Endothelial cell (in vitro differentiated cells): ENCODE results near the gene ANTKMT. TPM values are rescaled to one million over a fixed set of nuclear protein-coding genes. Genes with fewer than 3 reads are reported as not detected.

ENCODE experiments used
- DNase-seq: peaks from one replicate; pipeline ENCODE4 v3.0.0; 2021; ENCODE audit warnings: low spot score
- H3K27ac Mint-ChIP-seq: one replicate; pipeline ENCODE4 v1.8.0; 2021; ENCODE audit warnings: mixed read lengths, inconsistent platforms; ENCODE audit not compliant: unreplicated experiment
- H3K27me3 Mint-ChIP-seq: one replicate; pipeline ENCODE4 v1.8.0; 2021; ENCODE audit warnings: mild to moderate bottlenecking, moderate library complexity, mixed read lengths, inconsistent platforms; ENCODE audit not compliant: unreplicated experiment
- H3K36me3 Mint-ChIP-seq: one replicate; pipeline ENCODE4 v1.8.0; 2021; ENCODE audit warnings: mild to moderate bottlenecking, low read depth, mixed read lengths, inconsistent platforms; ENCODE audit not compliant: unreplicated experiment
- H3K4me1 Mint-ChIP-seq: one replicate; pipeline ENCODE4 v1.8.0; 2021; ENCODE audit warnings: mild to moderate bottlenecking, mixed read lengths, inconsistent platforms; ENCODE audit not compliant: unreplicated experiment
- H3K4me3 Mint-ChIP-seq: one replicate; pipeline ENCODE4 v1.8.0; 2021; ENCODE audit warnings: mild to moderate bottlenecking, mixed read lengths, inconsistent platforms; ENCODE audit not compliant: unreplicated experiment
- H3K9me3 Mint-ChIP-seq: one replicate; pipeline ENCODE4 v1.8.0; 2021; ENCODE audit warnings: mixed read lengths, inconsistent platforms; ENCODE audit not compliant: unreplicated experiment
- total RNA-seq: library from RNA; stranded (reverse); fragmentation: NEBNext Ultra II Directional; extraction: Animal tissue kit (Norgen Biotek cat#: 25700); gene quantifications from one replicate; pipeline ENCODE4 v1.2.1, GENCODE V29; 2021; ENCODE audit not compliant: unreplicated experiment
- TF ChIP-seq, protein P1 (sequence below): fragments of 200-600 bp; sonication (generic); IDR thresholded peaks from one replicate; pipeline ENCODE4 v1.5.0; 2021; ENCODE audit warnings: antibody characterized with exemption; ENCODE audit not compliant: unreplicated experiment

ANTKMT gene
- total RNA-seq, 1 donor from 2014 or later, result 11.1 TPM

DNA sequence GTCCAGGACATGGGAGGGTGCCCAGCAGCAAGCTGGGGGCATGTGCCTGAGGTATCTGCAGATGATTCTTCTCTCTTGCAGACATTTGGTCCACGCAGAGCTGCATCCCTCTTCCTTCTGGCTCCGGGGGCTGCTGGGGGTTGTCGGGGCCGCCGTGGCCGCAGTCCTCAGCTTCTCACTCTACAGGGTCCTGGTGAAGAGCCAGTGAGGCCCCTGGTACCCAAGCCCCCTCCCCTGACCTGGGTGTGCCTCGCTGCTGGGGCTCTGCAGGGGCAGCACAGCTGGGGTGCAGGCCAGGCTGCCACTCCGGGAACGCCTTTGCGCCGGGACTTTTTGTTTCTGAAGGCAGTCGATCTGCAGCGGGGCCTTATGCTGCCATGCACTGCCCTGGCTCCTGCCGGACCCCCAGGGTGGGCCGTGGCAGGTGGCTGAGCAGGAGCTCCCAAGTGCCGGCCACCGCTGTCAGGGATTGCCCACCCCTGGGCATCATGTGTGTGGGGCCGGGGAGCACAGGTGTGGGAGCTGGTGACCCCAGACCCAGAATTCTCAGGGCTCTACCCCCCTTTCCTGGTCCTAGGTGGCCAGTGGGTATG is 47.5 kb upstream of the ANTKMT start:
- Mint-ChIP-seq H3K4me1 (no peaks in the 10 kb centered on the region), H3K36me3 (no peaks in the 10 kb centered on the region), H3K27ac (no peak overlapping the region), H3K9me3 (no peaks in the 10 kb centered on the region), H3K4me3 (no peak overlapping the region), H3K27me3 (peaks cover 12% of the 10 kb centered on the region)
- no peak for DNase-seq
- TF ChIP-seq, protein P1, sequence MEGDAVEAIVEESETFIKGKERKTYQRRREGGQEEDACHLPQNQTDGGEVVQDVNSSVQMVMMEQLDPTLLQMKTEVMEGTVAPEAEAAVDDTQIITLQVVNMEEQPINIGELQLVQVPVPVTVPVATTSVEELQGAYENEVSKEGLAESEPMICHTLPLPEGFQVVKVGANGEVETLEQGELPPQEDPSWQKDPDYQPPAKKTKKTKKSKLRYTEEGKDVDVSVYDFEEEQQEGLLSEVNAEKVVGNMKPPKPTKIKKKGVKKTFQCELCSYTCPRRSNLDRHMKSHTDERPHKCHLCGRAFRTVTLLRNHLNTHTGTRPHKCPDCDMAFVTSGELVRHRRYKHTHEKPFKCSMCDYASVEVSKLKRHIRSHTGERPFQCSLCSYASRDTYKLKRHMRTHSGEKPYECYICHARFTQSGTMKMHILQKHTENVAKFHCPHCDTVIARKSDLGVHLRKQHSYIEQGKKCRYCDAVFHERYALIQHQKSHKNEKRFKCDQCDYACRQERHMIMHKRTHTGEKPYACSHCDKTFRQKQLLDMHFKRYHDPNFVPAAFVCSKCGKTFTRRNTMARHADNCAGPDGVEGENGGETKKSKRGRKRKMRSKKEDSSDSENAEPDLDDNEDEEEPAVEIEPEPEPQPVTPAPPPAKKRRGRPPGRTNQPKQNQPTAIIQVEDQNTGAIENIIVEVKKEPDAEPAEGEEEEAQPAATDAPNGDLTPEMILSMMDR, result no peak

DNA sequence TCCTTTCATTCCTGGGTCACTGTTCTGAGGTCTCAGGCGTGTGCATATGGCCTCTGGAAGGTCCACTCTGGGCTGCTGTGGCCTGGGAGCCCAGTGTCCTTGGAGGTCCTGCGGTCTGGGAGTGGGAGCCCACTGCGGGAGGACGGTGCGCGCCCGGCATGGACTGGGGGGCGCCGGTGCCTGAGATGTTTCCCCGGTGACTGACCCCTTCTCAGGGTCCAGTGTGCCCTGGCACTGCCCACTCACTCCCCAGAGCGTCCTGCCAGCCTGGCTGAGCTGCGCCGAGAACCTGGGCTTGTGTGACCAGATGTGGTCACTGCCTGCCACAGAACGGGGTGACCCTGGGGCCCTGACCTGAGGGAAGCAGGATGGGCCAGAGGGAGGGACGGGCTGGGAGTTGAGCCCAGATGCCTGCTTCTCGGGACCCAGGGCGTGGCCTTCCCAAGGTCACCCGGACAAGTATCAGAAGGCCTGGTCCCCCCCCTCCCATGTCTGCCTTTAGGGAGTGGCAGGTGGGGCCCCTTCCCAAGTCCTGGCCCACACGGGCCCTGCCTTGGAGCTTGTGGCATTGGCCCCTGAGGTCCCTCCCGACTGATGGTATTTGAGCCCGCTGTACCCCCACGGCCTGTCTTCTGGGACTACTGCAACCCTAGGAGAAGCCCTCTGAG is 46.6 kb upstream of the ANTKMT start:
- TF ChIP-seq, protein P1, result no peak
- no peak overlapping the region for H3K27ac Mint-ChIP-seq
- no peaks in the 10 kb centered on the region for H3K9me3 Mint-ChIP-seq
- DNase-seq, result no peak
- no peak overlapping the region for H3K4me3 Mint-ChIP-seq
- H3K36me3 Mint-ChIP-seq, result no peaks in the 10 kb centered on the region
- H3K4me1 Mint-ChIP-seq, result no peaks in the 10 kb centered on the region
- peaks cover 15% of the 10 kb centered on the region for H3K27me3 Mint-ChIP-seq

DNA sequence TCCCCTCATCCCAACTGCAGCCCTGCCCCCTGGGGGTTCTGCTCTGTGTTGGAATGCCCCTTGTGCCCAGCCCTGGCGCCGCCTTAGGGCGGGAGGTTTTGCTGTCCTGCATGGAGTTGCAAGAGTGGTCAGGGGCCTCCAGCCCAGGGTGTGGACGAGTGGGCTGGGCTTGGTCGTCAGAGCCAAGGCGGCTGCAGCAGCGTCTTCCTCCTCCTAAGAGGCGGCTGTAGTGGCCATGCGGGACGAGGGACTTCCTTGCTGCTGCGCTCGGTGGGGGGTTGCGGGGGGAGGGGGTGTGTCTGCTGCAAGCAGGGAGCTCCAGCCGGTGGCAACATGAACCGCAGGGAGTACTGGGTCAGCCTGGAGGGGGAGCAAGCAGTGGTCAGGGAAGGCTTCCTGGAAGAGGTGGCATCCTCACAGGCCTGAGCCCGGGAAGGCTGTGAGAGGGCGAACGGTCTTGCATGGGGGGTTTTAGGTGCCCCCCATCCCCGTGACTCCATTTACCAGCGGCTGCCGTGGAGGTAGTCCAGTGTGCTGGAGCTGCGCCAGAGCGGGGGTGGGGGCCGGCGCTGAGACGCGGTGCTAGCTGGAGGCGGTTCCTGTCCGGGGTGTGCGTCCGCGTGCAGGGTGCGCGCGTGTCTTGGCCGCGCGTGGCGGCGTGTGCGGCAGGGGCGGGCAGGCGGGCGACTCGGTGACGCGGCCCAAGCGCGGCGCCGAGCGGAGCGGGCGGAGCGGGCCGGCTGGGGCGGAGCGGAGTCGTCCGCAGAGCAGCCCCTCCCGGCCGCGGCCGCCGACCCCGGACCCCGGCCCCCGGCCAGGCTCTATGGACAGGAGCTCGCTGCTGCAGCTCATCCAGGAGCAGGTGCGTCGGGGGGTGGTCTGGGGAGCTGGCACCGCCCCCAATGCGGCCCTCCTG is 45.7 kb upstream of the ANTKMT start, which contains the start of gene RHBDL1:
Gene RHBDL1 (plus strand): TSS at position 704 of the 916 bp plus-strand sequence. CDS start 120 bp downstream, at position 824.
- Mint-ChIP-seq H3K4me3 (no peak within 1 kb of the TSS), H3K36me3 (no peaks in the 10 kb centered on the region), H3K27ac (no peak within 1 kb of the TSS), H3K4me1 (no peaks in the 10 kb centered on the region), H3K27me3 (peaks cover 14% of the 10 kb centered on the region), H3K9me3 (no peaks in the 10 kb centered on the region)
- TF ChIP-seq, protein P1, result no peak
- no peak for DNase-seq

DNA sequence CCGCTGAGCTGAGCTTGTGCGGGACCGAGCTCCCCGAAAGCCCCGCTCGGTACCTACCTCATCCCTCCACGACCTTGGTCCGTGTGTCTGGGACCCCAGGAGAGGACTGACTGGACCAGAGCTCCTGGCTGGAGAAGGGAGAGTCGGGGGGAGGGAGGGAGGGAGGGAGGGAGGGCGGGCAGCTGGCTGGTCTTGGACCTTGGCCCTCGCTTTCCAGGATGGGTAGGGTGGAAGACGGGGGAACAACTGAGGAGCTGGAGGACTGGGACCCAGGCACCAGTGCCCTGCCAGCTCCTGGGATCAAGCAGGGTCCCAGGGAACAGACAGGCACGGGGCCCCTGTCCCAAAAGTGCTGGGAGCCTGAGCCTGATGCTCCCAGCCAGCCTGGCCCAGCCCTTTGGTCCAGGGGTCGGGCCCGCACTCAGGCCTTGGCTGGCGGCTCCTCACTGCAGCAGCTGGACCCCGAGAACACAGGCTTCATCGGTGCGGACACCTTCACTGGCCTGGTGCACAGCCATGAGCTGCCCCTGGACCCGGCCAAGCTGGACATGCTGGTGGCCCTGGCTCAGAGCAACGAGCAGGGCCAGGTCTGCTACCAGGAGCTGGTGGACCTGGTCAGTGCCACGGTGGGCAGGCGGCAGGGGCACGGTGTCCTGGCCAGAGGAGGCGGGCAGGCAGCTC is 44.9 kb upstream of the ANTKMT start:
- H3K27me3 Mint-ChIP-seq, result peaks cover 13% of the 10 kb centered on the region
- H3K4me1 Mint-ChIP-seq, result peaks cover under 1% of the 10 kb centered on the region
- no peaks in the 10 kb centered on the region for H3K36me3 Mint-ChIP-seq
- DNase-seq, result no peak
- no peak overlapping the region for H3K4me3 Mint-ChIP-seq
- no peaks in the 10 kb centered on the region for H3K9me3 Mint-ChIP-seq
- H3K27ac Mint-ChIP-seq, result no peak overlapping the region
- TF ChIP-seq, protein P1, result no peak
